GM18511 (cell line): ENCODE data around the gene SPEN.

Experiments used
- ATAC-seq: cut with Tn5 transposase; IDR thresholded peaks from one replicate; pipeline ENCODE4 v1.9.1; 2021; ENCODE audit warnings: mild to moderate bottlenecking, moderate library complexity; ENCODE audit not compliant: unreplicated experiment

SPEN gene

DNA sequence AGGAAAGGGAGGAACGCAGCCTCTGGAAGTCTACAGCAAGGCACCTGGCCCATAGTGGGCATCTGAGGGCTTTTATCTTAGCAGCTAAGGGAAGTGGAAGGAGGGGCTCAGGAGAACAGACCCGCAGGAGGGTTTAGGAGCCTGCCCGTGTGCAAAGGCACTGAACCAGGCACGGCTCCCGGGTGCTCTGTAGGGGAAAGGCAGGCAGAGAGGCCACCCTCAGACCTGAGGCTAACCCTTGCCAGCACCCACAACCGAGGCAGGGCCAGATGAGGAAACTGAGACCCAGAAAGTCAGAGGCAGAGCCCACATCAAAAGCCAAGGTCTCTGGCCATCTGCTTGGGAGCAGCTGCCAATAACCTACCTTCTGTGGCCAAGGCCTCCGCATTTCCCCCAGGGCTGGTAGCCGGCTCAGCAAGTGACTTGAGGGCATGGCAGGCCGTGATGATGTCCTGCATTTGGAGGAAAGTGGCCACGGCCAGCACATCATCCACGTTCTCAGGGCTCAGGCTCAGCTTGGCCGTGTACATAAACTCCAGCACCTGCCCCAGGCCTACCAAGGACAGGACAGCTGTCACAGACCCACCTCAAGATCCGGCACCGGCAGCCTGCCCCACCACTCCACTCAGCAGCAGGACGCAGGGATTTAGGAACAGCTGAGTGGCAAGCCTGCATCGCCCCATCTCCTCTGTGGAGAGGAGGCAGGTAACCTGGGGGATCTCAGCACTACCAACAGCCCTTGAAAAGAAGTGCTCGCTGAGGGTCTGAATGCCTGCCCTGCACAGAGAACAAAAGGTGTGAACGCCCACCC, 99.3 kb downstream of the SPEN start:
- ATAC-seq = no peak

- no peak for ATAC-seq
These were observed 100.0 kb downstream of the SPEN start for GRCh38 chr1:15947382-15948090.

- ATAC-seq = no peak
These were observed 100.6 kb downstream of the SPEN start for GRCh38 chr1:15948091-15948591.

- peak; percentile 16 for ATAC-seq
These were observed 101.3 kb downstream of the SPEN start for GRCh38 chr1:15948595-15949452.

DNA sequence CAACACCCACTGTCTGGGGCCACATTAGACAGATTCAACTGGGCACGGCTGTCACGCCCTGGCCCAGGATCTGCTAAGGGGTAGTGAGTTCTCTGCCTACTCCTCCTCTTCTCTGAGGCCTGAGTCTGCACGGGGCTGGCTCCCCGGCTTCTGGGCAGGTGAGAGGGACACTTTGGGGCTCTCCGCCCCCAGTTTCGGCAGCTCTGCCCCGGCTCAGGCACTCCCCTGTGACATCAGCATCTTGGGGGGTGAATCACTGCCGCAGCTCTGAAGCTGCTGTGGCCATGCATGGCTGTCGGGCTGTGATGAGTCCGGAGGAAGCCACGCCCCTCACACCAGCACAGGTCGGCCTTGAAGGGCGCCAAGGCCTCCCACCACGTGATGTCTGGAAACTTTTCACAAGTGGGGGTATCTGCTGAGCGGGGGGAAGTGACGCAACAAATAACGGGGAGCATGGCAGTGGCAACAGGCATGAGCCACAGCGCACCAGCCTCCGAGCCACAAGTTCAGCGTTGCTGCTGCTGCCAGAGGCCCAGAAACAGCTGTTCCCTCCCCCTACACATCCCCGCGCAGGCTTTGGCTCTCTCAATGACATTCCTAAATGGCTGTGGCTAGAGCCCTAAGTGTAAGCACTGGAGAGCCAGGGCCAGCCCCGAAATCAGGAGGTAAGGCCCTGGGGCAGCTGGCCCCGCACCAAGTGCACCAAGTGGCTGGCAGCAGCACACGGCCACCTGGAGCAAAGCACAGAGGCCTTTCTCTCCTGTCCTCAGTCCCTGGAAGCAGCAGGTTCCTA, 102.1 kb downstream of the SPEN start:
- ATAC-seq = peak; percentile 86

DNA sequence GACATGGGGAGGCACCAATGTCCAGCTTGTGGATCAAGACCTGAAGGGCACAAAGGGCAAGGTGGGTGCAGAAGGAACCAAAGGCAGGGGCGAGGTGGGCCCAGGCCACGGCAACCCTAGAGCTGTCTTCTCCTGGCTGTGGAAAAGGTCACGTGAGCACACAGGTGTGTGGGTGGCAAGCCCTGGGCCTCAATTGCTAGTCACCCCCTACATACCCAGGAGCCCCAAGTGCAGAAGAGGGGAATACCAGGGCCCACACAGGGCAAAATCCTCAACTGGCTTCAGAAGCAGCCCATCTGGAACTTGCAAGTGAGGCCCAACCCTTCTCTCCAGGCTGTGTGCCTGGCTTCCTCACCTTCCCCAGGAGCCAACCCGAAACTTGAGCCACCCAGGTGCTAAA, 102.8 kb downstream of the SPEN start:
- no peak for ATAC-seq

- ATAC-seq = no peak
These were observed 103.3 kb downstream of the SPEN start for GRCh38 chr1:15950763-15951295.

DNA sequence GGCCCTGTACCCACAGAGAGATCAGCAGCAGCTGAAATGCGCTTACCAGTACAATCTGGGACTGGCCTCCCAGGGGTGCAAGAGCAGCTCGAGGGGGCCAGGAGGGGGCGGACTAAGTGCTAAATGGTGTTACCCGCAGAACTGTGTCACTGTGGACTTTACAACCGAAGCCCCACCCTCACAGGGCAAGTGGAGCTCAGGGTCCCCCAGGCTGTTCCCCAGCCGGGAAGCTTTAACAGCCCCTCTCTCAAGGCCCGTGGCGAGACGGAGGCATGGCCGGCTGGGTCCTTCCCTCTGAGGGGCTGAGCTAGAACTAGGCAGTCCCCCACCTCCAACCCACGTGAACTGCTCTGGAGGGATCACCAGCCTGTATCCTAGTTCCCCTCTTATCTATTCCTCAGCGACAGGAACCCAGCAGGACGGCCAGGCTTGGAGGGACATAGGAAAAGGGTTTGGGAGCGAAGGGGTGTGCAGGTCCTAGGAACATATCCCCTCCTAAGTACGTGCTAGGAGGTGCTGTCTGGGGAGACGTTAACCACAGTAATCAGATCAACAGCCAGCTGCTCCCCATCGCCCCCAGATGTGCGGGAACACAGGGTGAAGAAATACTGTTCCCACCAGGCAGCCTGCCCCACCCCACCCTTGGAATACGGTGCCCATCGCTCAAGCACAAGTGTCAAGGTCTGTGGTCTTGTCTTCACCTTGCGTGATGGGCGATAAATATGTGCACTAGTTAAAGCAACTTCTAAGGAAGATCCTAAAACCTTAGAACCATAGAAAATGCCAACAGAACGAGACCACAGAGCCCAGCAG, 104.0 kb downstream of the SPEN start:
- no peak for ATAC-seq

- ATAC-seq = no peak
These were observed 105.1 kb downstream of the SPEN start for GRCh38 chr1:15952317-15953258.

- ATAC-seq = no peak
These were observed 105.8 kb downstream of the SPEN start for GRCh38 chr1:15953294-15953771.

- ATAC-seq = no peak
These were observed 106.3 kb downstream of the SPEN start for GRCh38 chr1:15953791-15954241.

GRCh38 chr1:15954316-15954715, 106.8 kb downstream of the SPEN start:
- ATAC-seq = no peak

- ATAC-seq = no peak
These were observed 108.0 kb downstream of the SPEN start for GRCh38 chr1:15955552-15955951.

DNA sequence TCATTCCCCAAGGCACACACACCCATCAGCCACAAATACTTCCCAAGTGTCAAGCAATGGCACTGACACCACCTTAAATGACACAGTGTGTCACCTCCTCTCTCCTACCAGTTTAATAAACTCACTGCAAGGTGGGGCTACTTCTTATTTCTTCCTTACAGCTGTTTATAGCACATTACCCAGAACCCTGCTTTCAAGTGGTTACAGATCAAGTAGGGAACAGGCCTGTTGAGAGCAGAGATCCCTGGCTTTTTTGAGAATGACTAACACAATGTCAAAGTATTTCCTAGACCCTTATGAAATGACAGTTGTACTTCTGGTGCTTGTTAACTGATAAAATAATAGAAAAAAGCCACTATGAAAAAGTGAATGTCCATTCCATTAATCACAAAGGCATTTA, 108.6 kb downstream of the SPEN start:
- ATAC-seq = no peak

GRCh38 chr1:15957221-15958095, 110.0 kb downstream of the SPEN start:
- no peak for ATAC-seq

- ATAC-seq = no peak
These were observed 110.6 kb downstream of the SPEN start for GRCh38 chr1:15958111-15958510.

GRCh38 chr1:15958793-15959192, 111.3 kb downstream of the SPEN start:
- ATAC-seq = no peak
